ENCODE measurements around the gene TTC38.

GRCh38 chr22:46273432-46274148, 5.8 kb downstream of the TTC38 start:
- TF ChIP-seq, protein P1, sequence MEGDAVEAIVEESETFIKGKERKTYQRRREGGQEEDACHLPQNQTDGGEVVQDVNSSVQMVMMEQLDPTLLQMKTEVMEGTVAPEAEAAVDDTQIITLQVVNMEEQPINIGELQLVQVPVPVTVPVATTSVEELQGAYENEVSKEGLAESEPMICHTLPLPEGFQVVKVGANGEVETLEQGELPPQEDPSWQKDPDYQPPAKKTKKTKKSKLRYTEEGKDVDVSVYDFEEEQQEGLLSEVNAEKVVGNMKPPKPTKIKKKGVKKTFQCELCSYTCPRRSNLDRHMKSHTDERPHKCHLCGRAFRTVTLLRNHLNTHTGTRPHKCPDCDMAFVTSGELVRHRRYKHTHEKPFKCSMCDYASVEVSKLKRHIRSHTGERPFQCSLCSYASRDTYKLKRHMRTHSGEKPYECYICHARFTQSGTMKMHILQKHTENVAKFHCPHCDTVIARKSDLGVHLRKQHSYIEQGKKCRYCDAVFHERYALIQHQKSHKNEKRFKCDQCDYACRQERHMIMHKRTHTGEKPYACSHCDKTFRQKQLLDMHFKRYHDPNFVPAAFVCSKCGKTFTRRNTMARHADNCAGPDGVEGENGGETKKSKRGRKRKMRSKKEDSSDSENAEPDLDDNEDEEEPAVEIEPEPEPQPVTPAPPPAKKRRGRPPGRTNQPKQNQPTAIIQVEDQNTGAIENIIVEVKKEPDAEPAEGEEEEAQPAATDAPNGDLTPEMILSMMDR (IDR thresholded peaks at IDR 0.05): no peak
- TF ChIP-seq GATA3 (IDR thresholded peaks at IDR 0.05; ENCODE audit: borderline replicate concordance) (no peak), RFX5 (IDR thresholded peaks at IDR 0.05) (no peak), JUNB (IDR thresholded peaks at IDR 0.05) (no peak), NFE2L2 (conservative IDR thresholded peaks at IDR 0.05; ENCODE audit: low read length) (no peak), MAZ (IDR thresholded peaks at IDR 0.05; ENCODE audit: borderline replicate concordance, low read depth, low read length) (no peak), REST (IDR thresholded peaks at IDR 0.05) (no peak), POLR2A (IDR thresholded peaks at IDR 0.05; ENCODE audit: low read length) (no peak)
- TF ChIP-seq, protein P2, sequence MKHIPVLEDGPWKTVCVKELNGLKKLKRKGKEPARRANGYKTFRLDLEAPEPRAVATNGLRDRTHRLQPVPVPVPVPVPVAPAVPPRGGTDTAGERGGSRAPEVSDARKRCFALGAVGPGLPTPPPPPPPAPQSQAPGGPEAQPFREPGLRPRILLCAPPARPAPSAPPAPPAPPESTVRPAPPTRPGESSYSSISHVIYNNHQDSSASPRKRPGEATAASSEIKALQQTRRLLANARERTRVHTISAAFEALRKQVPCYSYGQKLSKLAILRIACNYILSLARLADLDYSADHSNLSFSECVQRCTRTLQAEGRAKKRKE (CRISPR knock-in tag; IDR thresholded peaks at IDR 0.05; ENCODE audit: low read depth): no peak
